HG03469 (cell line): ENCODE data around the gene TJP2.

Experiments used
- ATAC-seq: cut with Tn5 transposase; IDR thresholded peaks from one replicate; pipeline ENCODE4 v1.9.1; 2021; ENCODE audit warnings: mild to moderate bottlenecking, moderate library complexity, moderate number of reproducible peaks; ENCODE audit not compliant: unreplicated experiment

TJP2 gene

GRCh38 chr9:69190086-69190862 lies 16.2 kb downstream of the TJP2 start:
- peak; percentile 53 for ATAC-seq

DNA sequence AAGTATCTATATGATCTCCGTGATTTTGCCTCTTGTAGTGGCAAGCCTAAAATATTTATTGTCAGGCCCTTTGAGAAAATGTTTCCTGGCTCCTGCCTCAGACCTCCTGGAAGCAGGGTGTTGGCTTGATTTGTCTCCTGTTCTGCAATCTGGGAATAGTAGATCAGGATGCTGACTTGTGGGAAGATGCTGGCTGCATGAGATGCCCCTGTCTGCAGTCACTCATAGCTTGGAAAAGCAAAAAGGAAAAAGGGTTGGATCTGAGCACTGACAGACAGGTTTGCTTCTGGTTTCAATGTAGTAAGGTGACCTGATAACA lies 16.7 kb downstream of the TJP2 start:
- ATAC-seq = no peak

GRCh38 chr9:69191231-69191630 lies 17.2 kb downstream of the TJP2 start:
- ATAC-seq = no peak

DNA sequence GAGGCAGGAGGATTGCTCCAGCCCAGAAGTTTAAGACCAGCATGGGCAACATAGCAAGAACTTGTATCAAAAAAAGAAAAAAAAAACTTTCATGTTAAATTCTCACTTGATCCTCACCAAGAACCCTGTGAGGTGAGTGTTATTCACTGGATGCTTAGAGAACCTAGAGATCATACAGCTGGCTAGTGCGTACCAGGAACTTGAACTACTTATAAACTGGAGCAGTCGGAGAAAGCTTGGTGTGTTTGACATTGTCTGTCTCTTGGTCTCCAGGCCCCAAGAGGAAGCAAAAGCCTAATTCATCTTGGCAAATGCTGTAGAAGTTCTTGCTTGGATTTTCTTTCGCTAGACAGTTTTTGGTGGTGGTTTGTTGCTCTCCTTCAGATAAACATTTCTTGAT lies 18.1 kb downstream of the TJP2 start:
- no peak for ATAC-seq

DNA sequence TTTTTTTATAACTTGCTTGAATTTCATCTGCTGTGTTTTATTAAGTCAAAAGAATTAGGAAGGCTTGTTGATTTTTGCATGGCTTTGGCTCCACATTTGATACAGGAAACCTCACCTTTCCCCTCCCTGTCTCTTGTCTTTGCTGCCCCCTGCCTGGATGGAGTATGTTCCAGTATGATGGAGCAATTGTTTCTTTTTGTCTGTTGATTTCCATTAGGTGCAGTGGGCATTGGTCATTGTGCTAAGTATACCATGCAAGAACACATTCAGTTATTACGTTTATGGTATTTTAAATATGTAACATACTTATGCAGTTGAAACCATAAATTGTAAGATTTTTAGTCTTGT lies 19.6 kb downstream of the TJP2 start:
- no peak for ATAC-seq

DNA sequence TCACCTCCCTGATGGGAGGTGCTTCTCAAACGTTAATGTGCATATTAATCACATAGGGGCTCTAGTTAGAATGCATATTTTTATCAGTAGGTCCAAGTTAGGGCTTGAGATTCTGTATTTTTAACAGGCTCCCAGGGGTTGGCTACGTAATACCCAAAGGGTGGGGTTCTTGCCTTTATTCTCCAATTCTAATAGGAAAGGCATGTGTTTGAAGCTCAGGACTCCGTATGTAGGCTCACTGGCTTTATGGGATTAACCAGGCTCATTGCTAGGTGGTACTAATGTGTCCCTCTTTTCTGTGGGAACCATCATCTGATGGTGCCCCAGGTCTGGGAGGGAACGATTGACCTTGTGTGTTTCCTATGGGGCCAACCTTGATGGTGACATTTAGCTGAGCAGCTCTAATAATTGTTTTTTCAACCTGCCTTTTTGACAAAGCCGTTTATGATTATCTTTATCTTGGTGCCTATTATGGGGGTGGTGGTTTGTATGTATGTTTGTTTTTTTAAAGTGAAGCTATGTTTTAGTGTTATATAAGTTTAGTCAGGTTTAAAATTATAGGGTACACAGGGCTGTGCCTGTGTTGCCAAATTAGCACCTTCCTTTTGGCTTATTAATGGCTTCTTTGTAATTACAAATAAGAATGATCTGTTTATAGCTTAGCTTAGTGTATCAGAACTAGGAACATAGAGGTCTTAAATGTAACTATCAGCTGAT lies 20.8 kb downstream of the TJP2 start:
- no peak for ATAC-seq

DNA sequence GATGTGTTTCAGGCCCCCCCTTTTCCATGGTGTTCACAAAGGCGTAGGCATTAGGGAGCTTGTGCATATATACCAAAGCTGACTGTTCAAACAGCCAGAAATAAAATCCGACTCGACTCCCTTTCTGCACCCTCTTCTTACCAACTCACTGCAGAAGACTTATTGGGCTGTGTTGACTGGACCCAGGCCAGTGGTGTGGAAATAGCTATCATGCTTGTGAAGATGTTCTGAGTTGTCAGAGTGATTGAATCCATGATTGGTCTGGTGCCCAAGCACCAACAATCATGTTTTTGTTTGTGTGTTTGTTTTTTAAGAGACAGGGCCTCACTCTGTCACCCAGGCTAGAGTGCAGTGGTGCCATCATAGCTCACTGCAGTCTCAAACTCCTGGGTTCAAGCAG lies 21.6 kb downstream of the TJP2 start:
- ATAC-seq = no peak

- ATAC-seq = no peak
These were observed 23.6 kb downstream of the TJP2 start for GRCh38 chr9:69197687-69198086.

DNA sequence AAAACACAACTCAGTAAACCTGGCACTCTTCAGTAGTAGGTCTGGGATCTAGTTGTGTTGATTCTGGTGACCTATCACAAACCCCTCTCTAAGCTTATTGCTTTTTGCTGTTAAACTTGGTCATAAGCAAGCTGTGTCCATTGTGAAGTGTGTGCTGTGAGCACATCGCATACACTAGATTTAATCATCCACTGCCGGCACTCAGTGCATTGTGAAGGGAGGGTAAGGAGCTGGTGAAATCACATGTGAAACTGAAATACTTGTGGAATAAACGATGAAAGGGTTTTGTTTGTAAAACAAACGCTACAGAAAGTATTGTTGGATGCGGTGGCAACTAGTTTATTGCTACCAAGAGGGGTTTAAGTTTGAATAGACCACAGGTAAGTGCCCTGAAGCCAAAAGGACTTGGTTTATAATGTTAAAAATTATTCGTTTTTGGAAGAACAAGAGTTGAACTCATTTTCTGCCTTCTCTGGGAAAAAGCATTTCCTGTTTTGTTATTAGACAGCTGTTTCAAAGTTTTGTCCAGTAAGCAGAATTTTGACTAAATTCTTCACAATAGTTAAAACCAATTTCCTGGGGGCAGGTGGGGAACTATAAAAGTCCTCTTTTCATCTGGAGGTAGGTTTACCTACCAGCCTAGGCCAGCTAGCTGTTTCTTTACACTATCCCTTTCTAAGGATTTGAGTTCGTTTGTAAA lies 24.6 kb downstream of the TJP2 start:
- ATAC-seq = no peak

DNA sequence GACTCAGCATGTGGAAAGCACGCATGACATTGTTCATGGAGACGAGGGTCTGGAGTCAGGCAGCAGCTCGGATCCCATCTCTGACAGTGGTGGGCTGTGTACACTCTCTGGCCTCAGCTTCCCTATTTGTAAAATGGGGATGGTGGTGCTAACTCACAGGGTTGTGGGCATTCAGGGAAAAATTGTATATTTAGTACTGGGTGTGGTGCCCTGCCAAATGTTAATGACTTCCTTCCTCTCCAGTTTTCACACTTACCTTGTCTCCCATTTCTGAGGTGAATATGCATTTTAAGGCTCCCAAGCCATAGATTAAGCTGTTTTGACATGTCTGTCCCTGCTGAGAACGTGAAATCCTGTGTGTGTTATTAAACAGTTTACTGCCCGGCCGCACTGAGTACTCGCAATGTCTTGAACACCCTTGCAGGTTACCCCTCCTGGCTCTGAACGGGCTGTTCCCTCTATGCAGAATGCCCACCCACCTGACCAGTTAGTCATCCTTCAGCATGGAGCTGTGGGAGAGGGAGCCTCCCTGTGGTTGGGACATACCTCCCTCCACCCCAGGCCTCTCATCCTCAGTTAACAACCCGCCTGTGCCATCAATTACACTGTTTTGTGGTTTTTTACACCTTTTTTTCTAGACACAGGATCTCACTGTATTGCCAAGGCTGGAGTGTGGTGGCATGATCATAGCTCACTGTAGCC lies 25.8 kb downstream of the TJP2 start:
- no peak for ATAC-seq

DNA sequence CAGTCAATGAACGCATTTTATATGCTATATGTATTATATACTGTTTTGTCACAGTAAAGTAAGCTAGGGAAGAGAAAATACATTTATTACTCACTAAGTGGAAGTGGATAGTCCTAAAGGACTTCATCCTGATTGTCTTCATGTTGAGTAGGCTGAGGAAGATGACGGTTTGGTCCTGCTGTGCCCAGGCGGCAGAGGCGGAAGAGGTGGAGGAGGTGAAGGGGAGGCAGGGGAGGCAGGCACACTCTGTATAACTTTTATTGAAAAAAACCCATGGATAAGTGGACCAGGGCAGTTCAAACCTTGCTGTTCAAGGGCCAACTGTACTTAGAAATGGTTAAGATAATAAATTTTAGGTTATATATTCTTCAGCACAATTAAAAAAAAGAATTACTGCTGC lies 28.5 kb downstream of the TJP2 start:
- ATAC-seq = no peak

- no peak for ATAC-seq
These were observed 30.2 kb downstream of the TJP2 start for GRCh38 chr9:69204326-69204725.

DNA sequence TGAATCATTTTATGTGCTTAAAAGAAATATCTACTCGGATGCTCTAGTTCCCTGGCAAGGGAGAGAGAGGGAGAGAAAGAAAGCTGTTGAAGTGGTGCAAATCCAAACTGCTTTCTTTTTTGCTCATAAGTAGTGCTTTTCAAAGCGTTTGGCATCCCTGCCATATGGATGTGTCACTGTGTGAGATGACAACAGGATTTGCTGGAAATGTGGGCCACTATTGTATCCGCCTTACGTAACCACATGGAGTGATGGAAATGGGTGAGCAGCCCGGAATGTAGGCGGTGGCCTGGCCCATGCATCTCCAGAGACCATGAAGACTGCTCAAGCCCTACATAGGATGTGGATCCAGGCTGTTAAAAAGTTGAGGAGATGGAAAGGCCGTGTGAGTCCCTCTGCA lies 30.8 kb downstream of the TJP2 start:
- no peak for ATAC-seq

DNA sequence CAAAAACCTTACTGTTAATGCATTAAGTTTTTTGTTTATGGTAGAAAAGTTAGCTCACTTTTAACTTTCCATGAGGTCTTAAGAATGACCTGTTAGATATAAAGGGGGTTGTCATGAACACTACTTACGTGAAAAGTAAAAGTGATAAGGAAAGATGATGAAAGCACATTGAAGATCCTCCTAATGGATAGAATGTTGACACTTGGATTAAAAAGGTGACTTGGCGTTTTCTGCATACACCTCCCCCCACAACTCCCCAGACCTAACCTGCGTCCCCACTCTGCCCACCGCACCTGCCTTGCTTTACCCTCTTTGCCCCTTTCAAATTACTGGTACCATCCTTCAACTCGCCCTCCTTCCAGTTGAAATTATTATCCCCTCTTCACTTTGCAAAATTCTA lies 32.0 kb downstream of the TJP2 start:
- ATAC-seq = no peak

DNA sequence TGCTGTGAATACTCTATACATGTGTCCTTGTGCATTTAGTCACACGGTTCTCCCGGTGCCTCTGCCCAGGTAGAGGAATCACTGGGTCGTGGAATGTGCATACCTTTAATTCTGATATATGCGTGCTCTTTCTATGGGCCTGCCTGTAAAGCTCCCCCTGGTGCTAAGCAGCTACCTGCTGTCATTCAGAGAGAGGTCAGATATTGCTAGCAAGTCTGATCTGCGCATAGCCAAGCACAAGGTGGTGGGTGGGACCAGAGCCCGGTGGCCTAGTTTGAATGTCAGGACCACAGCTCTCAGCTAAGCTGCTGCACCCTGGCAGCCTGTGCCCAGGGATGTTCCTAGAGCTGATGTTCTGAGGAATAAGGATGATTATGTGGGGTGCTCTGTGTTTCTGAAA lies 33.4 kb downstream of the TJP2 start:
- ATAC-seq = no peak

DNA sequence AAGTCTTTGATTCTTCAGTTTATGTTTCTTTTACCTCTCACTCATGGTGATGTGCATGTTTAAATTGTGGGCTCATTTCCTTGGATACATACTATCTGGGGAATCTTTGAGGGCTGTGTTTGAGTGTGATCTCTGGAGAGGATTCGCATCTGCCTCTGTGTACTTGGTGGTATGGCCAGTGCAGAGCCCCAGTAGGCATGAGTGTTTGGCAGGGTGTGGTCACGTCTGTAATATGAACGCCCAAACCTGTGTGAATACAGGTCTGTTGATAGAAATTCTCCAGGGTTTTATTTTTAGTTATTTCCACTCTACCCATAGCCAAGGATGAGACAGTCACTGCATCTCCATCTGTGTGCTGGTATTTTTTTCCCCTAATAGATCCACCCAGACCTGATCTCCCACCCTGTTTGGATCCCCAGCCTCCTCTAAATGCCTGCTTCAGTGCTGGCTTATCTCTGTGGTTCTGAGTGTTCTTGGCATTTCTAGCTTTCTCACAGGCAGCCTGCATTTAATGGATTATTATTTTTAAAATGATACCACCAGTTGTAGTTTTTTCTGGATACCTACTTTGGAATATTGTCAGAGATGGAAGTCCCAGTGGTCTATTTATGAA lies 37.5 kb downstream of the TJP2 start:
- no peak for ATAC-seq

DNA sequence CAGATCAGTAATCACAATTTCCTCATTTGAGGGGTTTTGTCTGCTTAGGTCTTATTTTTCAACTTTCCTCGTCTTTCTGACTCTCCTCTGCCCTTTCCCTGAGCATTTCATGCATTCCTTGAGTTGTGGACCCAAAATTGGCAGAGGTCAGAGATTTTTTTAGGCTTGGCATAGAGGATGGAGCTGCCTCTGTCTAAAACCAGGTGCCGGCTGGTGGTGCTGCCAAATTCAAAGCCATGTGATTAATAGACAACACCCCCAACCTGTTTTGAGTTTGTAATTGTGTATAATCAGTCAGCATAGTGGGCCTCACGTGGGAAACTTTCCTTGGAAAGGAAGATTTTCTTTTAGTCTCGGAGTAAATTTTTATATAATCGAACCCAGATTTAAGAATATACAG lies 39.6 kb downstream of the TJP2 start:
- ATAC-seq = no peak

- ATAC-seq = no peak
These were observed 40.9 kb downstream of the TJP2 start for GRCh38 chr9:69214939-69215338.

DNA sequence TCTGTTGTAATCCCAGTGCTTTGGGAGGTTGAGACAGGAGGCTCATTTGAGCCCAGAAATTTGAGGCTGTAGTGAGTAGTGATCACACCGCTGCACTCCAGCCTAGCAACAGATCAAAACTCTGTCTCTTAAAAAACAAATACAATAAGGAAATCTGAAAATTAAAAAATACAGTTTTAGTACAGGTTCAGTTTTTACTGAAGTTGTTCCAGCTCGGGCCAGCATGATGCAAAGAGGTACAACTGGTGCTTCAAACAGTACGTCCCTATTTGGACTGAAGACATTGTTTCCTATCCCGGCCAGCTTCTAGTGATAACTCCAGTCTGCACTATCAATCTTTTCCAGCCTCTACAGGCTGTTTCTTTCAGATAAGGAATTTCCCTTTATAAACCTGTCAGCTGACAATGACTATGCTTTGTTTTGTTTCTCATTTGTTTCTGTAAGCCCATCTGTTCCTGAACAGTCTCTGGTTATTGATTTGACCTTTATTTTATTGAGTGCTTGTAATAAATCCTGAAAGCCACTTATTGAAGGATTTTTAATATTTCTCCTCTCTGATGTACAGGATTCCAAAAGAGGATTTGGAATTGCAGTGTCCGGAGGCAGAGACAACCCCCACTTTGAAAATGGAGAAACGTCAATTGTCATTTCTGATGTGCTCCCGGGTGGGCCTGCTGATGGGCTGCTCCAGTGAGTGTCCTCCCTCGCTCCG lies 41.9 kb downstream of the TJP2 start:
- no peak for ATAC-seq

DNA sequence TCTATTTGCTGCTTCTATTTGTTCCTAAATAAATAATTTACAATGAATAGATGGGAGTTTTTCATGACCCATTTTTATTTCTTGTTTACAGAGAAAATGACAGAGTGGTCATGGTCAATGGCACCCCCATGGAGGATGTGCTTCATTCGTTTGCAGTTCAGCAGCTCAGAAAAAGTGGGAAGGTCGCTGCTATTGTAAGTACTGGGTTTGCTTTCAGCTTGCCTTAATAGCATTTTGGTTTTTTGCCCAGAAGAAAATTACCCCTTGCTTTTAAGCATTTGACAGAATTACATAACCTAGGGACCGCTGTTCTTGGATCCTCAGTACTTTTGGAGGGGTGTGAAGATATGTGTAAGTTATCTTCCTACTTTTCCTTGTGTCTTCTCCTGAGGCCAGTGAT lies 44.1 kb downstream of the TJP2 start:
- ATAC-seq = no peak

DNA sequence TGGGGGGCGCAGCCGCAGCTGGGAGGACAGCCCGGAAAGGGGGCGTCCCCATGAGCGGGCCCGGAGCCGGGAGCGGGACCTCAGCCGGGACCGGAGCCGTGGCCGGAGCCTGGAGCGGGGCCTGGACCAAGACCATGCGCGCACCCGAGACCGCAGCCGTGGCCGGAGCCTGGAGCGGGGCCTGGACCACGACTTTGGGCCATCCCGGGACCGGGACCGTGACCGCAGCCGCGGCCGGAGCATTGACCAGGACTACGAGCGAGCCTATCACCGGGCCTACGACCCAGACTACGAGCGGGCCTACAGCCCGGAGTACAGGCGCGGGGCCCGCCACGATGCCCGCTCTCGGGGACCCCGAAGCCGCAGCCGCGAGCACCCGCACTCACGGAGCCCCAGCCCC lies 47.0 kb downstream of the TJP2 start:
- no peak for ATAC-seq
